Measurements from ENCODE around the gene POLE4.

The POLE4 gene

DNA sequence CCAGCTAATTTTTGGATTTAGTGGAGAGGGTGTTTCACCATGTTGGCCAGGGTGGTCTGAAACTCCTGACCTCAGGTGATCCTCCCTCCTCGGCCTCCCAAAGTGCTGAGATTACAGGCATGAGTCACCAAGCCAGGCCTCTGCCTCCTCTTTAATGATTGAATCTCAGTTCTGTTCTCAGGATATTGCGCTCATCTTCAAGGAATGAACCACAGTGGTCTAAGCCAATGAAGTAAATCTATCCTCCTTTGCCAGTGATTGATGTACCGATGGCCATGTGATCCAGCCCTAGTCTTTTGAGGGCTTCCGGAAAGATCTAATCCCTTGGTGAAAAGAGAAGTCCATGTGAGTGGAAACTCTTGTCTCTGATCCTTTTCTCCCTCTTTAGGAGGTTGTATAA lies 48.6 kb downstream of the POLE4 start:
- H3K9ac ChIP-seq (ENCODE audit: low read depth, low read length) = no peak overlapping the region
- no peaks in the 10 kb centered on the region for H3K27me3 ChIP-seq (ENCODE audit: insufficient read depth, low read length)
- H3K36me3 ChIP-seq (ENCODE audit: insufficient read depth, low read depth, low read length) = no peaks in the 10 kb centered on the region
- H3K4me1 ChIP-seq (ENCODE audit: insufficient read depth, low read length) = no peaks in the 10 kb centered on the region
- no peak overlapping the region for H3K27ac ChIP-seq (ENCODE audit: low read length)
- no peak overlapping the region for H3K4me3 ChIP-seq (ENCODE audit: low read length)
- no peaks in the 10 kb centered on the region for H3K9me3 ChIP-seq (ENCODE audit: insufficient read depth, low read depth, low read length)

DNA sequence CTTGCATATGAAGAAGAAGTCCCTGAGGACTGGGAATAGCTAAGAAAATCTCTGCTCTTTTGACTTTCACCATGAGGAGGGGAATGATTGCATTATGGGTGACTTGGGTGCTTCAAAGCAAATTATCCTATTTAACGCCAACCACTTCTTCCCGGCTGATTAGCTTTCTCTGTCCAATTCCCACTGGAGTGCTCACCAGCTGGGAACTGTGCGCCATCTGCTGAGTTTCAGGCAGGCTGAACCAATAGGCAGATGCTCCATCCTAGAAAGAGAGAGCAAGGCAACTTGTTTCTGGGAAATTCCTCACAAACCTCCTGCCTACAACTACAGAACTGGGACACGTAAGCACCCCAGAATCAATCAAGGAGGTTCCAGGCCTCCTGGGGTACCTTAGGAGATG lies 49.4 kb downstream of the POLE4 start:
- H3K4me3 ChIP-seq (ENCODE audit: low read length) = no peak overlapping the region
- H3K4me1 ChIP-seq (ENCODE audit: insufficient read depth, low read length) = no peaks in the 10 kb centered on the region
- no peaks in the 10 kb centered on the region for H3K27me3 ChIP-seq (ENCODE audit: insufficient read depth, low read length)
- H3K27ac ChIP-seq (ENCODE audit: low read length) = no peak overlapping the region
- no peaks in the 10 kb centered on the region for H3K36me3 ChIP-seq (ENCODE audit: insufficient read depth, low read depth, low read length)
- H3K9me3 ChIP-seq (ENCODE audit: insufficient read depth, low read depth, low read length) = no peaks in the 10 kb centered on the region
- no peak overlapping the region for H3K9ac ChIP-seq (ENCODE audit: low read depth, low read length)

DNA sequence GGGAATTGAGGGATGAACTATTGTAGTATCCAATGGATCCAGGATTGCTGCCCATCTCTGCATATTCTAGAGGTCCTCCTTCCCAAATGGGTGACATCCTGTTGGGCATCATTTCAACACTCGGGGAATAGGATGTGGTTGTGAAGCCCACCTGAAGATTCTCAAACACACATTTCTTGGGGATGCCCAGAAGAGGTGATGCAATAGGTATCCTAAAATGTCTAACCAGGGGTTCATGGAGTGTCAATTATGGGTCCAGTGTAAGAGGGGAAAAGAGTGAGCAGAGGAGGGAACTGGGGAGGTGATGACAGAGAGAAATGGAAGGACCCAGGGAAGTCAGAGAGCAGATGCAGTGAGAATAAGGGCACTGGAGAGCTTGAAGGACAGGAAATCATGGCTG lies 52.1 kb downstream of the POLE4 start:
- no peak overlapping the region for H3K4me3 ChIP-seq (ENCODE audit: low read length)
- H3K4me1 ChIP-seq (ENCODE audit: insufficient read depth, low read length) = no peaks in the 10 kb centered on the region
- H3K27ac ChIP-seq (ENCODE audit: low read length) = no peak overlapping the region
- no peak overlapping the region for H3K9ac ChIP-seq (ENCODE audit: low read depth, low read length)
- no peaks in the 10 kb centered on the region for H3K9me3 ChIP-seq (ENCODE audit: insufficient read depth, low read depth, low read length)
- H3K36me3 ChIP-seq (ENCODE audit: insufficient read depth, low read depth, low read length) = no peaks in the 10 kb centered on the region
- H3K27me3 ChIP-seq (ENCODE audit: insufficient read depth, low read length) = no peaks in the 10 kb centered on the region

DNA sequence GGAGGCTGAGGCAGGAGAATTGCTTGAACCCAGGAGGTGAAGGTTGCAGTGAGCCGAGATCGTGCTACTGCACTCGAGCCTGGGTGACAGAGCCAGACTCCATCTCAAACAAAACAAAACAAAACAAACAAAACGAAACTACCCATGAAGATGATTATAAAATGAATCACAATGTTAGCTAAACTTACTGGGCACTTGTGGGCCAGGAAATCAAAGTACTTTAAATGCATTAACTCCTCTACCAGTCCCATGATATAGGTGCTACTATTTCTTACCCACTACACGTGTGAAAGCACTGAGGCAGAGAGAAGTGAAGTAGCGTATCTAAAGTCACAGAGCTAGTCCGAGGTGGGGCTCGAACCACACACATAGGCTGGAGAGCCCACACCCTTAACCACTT lies 53.6 kb downstream of the POLE4 start:
- H3K4me3 ChIP-seq (ENCODE audit: low read length) = no peak overlapping the region

DNA sequence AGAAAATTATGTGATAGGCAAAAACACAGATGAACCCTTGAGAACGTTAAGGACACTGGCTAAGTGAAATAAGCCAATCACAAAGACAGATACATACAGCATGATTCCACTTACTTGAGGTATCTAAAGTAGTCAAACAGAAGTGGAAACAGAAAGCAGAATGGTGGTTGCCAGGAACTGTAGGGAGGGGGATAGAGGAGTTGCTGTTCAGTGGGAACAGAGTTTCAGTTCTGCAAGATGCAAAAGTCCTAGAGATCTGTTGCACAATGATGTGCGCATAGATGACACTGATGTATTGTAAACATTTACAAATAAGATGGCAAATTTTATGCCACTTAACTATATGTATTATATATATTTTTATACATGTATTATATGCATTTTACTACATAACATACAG lies 59.7 kb downstream of the POLE4 start:
- 0 out of 2 replicates have a peak, but pooled peaks cover 4% of the 10 kb centered on the region for H3K4me1 ChIP-seq (ENCODE audit: insufficient read depth, low read length)
- H3K9me3 ChIP-seq (ENCODE audit: insufficient read depth, low read depth, low read length) = no peaks in the 10 kb centered on the region
- H3K9ac ChIP-seq (ENCODE audit: low read depth, low read length) = no peak overlapping the region
- H3K27me3 ChIP-seq (ENCODE audit: insufficient read depth, low read length) = no peaks in the 10 kb centered on the region
- H3K36me3 ChIP-seq (ENCODE audit: insufficient read depth, low read depth, low read length) = no peaks in the 10 kb centered on the region
- no peak overlapping the region for H3K4me3 ChIP-seq (ENCODE audit: low read length)
- H3K27ac ChIP-seq (ENCODE audit: low read length) = no peak overlapping the region

More for the DNA sequence above, 53.6 kb downstream of the POLE4 start:
- no peaks in the 10 kb centered on the region for H3K36me3 ChIP-seq (ENCODE audit: insufficient read depth, low read depth, low read length)
- no peaks in the 10 kb centered on the region for H3K4me1 ChIP-seq (ENCODE audit: insufficient read depth, low read length)
- H3K9ac ChIP-seq (ENCODE audit: low read depth, low read length) = no peak overlapping the region
- H3K27me3 ChIP-seq (ENCODE audit: insufficient read depth, low read length) = no peaks in the 10 kb centered on the region
- H3K27ac ChIP-seq (ENCODE audit: low read length) = no peak overlapping the region
- no peaks in the 10 kb centered on the region for H3K9me3 ChIP-seq (ENCODE audit: insufficient read depth, low read depth, low read length)

All from iPS-20b (cell line).